ENCODE results near the gene EIF3B.

The EIF3B gene

DNA sequence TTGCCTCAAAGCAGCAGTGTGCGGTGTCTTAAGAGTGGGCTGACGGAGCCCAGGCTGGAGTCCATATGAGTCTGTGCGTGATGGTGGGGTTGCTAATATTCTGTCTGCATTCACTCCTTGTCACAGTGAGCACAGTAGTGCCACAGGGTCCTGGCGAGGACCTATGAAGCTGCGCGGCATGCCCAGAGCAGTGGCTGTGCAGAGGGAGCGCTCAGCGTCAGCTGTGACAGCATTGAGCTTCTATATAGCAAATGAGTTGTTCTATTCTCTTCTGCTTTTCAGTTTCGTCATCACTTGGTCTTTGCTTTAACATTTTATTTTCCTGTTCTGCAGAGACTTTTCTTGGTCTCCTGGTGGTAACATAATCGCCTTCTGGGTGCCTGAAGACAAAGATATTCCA is 14.5 kb downstream of the EIF3B start:
- CTCF ChIA-PET, result interaction anchor here (0.9 to 1.6 kb wide), 3 partner anchors 8 to 15 kb away, joined by 3 to 6 read pairs (median 3); partner anchors contain the start of gene EIF3B
- POLR2A ChIA-PET, result no interaction called here
- TF ChIP-seq, protein P1, sequence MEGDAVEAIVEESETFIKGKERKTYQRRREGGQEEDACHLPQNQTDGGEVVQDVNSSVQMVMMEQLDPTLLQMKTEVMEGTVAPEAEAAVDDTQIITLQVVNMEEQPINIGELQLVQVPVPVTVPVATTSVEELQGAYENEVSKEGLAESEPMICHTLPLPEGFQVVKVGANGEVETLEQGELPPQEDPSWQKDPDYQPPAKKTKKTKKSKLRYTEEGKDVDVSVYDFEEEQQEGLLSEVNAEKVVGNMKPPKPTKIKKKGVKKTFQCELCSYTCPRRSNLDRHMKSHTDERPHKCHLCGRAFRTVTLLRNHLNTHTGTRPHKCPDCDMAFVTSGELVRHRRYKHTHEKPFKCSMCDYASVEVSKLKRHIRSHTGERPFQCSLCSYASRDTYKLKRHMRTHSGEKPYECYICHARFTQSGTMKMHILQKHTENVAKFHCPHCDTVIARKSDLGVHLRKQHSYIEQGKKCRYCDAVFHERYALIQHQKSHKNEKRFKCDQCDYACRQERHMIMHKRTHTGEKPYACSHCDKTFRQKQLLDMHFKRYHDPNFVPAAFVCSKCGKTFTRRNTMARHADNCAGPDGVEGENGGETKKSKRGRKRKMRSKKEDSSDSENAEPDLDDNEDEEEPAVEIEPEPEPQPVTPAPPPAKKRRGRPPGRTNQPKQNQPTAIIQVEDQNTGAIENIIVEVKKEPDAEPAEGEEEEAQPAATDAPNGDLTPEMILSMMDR (IDR thresholded peaks at IDR 0.05; ENCODE audit: control extremely low read depth, extremely low read depth, low read depth, missing control alignments), result no peak
- DNase-seq (ENCODE audit: extremely low spot score), result no peak

DNA sequence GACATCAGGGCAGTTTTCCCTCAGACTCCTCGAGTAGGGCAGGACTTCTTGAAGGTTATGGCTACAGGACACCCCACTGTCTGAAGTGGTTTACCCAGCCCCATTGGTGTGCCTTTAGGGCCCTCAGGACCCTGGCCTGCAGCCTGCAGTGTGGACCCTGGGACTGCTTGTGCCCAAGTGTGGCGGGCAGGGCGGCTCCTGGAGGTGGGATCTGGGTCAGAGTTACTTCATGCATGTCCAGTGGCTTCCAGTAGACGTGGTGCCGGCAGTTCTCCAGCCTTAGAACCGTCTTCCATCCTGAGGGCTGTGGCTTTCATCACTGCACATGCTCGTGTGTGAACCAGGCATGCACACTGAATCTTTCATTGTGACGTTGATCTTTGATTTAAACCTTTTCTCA is 16.7 kb downstream of the EIF3B start:
- POLR2A ChIA-PET, result no interaction called here
- no peak for DNase-seq (ENCODE audit: extremely low spot score)
- TF ChIP-seq, protein P1 (IDR thresholded peaks at IDR 0.05; ENCODE audit: control extremely low read depth, extremely low read depth, low read depth, missing control alignments), result no peak
- CTCF ChIA-PET, result interaction anchor here (1.4 kb wide), 1 partner anchor 9 kb away, joined by 3 read pairs; no protein-coding TSS in a partner anchor

DNA sequence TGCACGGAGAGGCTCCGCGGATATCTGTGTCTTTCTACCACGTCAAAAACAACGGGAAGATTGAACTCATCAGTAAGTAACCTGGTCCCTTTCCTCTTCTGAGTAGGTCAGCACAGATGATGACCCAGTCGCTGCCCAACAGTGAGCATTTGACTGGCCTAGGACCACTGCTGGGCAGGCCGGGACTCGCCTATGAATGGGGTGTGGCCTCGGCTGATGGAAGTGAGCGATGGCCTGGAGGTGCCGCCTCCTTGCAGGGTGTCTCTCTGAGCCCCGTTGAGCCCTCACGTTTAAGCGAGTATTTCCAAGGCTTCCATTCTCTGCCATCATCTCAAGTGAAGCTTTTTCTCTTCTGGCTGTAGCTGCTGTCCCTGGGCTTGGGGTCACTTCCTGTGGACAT is 18.1 kb downstream of the EIF3B start:
- POLR2A ChIA-PET, result interaction anchor here (1.0 kb wide), 1 partner anchor 13 kb away, joined by 3 read pairs; no protein-coding TSS in a partner anchor

DNA sequence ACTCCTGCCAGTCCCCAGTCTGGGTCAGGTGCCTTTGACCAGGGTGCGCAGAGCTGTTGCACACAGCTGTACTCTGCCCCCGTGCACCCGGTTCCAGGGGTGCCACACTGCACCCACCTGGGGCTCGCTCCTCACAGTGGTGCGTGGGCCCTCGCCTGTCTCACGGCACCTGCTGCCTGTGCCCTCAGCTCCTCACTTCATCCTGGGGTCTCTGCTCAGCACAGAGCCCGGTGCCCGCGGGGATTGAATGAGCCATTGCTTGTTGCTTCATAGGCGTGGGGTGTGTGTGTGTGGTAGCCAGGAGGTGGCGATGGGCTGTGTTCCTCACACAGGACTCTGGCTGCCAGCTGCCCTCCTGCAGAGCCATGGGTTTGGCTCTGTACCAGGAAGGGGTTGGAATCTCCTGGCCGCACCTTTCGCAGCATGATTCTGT is 18.5 kb downstream of the EIF3B start:
- POLR2A ChIA-PET, result no interaction called here
- TF ChIP-seq, protein P1 (IDR thresholded peaks at IDR 0.05; ENCODE audit: control extremely low read depth, extremely low read depth, low read depth, missing control alignments), result no peak

More for the DNA sequence above, 18.1 kb downstream of the EIF3B start:
- DNase-seq (ENCODE audit: extremely low spot score), result no peak
- CTCF ChIA-PET, result interaction anchor here (1.2 to 3.0 kb wide), 2 partner anchors 8 to 12 kb away, joined by 3 to 8 read pairs; no protein-coding TSS in a partner anchor
- TF ChIP-seq, protein P1 (IDR thresholded peaks at IDR 0.05; ENCODE audit: control extremely low read depth, extremely low read depth, low read depth, missing control alignments), result no peak

DNA sequence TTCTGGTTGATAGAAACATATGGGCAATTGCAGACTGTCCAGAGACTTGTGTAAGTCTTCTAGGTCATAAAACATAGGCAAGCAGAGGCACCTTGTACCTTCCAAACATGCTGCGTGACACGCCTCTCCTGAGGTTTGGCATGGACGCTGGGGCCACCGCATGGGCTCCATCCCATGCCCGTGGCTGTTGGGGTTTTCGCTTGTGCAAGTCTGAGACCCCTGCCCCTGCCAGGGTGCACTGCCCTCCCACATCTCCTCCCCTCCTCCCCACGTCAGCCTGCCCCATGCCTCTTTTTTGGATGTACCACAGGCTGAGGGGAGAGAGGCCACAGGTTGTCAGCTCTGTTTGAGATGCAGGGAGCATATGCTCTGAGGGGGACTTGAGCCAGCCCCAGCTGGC is 19.0 kb downstream of the EIF3B start:
- CTCF ChIA-PET, result interaction anchor here (1.2 to 3.0 kb wide), 2 partner anchors 9 to 13 kb away, joined by 3 to 8 read pairs; no protein-coding TSS in a partner anchor
- no peak for DNase-seq (ENCODE audit: extremely low spot score)
- POLR2A ChIA-PET, result no interaction called here
- TF ChIP-seq, protein P1 (IDR thresholded peaks at IDR 0.05; ENCODE audit: control extremely low read depth, extremely low read depth, low read depth, missing control alignments), result no peak

More for the DNA sequence above, 18.5 kb downstream of the EIF3B start:
- CTCF ChIA-PET, result interaction anchor here (1.2 to 3.0 kb wide), 2 partner anchors 8 to 13 kb away, joined by 3 to 8 read pairs; no protein-coding TSS in a partner anchor
- no peak for DNase-seq (ENCODE audit: extremely low spot score)

DNA sequence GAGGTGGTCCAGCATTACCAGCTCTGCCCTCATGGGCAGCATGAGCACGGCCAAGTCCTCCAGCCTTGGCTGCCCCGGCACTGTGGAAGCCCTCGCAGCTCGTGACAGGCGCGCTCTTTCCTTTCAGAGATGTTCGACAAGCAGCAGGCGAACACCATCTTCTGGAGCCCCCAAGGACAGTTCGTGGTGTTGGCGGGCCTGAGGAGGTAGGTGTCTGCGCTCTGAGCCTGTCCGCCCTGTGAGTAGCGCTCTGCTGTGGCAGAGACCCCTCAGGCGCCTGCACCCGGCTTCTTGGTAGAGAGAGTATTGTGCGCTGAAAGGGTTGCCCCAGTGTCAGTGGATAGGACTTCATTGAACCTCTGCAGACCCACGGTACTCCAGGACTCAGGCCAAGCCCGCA is 19.8 kb downstream of the EIF3B start:
- POLR2A ChIA-PET, result no interaction called here
- no peak for DNase-seq (ENCODE audit: extremely low spot score)
- TF ChIP-seq, protein P1 (IDR thresholded peaks at IDR 0.05; ENCODE audit: control extremely low read depth, extremely low read depth, low read depth, missing control alignments), result no peak
- CTCF ChIA-PET, result interaction anchor here (0.7 to 3.0 kb wide), 2 partner anchors 10 kb away, joined by 4 to 8 read pairs; no protein-coding TSS in a partner anchor
